GM19463 (cell line): ENCODE results near the gene GP9.
"Not testable (repeated sequence)": the region's sequence is repeated elsewhere in the genome, so short reads cannot be mapped to it uniquely, and the experiment has no call there.

Source experiments
- ATAC-seq: cut with Tn5 transposase; IDR thresholded peaks from one replicate; pipeline ENCODE4 v1.9.1; 2021; ENCODE audit warnings: mild to moderate bottlenecking, moderate library complexity; ENCODE audit not compliant: unreplicated experiment

GP9 gene

GRCh38 chr3:129047553-129047839 lies 13.1 kb upstream of the GP9 start:
- no peak for ATAC-seq

GRCh38 chr3:129050556-129051295 lies 9.9 kb upstream of the GP9 start:
- no peak for ATAC-seq

- ATAC-seq: no peak
Observed at GRCh38 chr3:129051871-129052340, 8.7 kb upstream of the GP9 start.

GRCh38 chr3:129052675-129053074 lies 7.9 kb upstream of the GP9 start:
- no peak for ATAC-seq

- ATAC-seq: no peak
Observed at GRCh38 chr3:129054605-129055104, 5.9 kb upstream of the GP9 start.

GRCh38 chr3:129056451-129057173 lies 4.0 kb upstream of the GP9 start:
- ATAC-seq: no peak

- no peak for ATAC-seq
Observed at GRCh38 chr3:129057249-129057648, 3.3 kb upstream of the GP9 start.

GRCh38 chr3:129058441-129059200 lies 2.0 kb upstream of the GP9 start:
- ATAC-seq: peak; percentile 84

- no peak for ATAC-seq
Observed at GRCh38 chr3:129059311-129059958, 1.1 kb upstream of the GP9 start.

- no peak for ATAC-seq
Observed at GRCh38 chr3:129061023-129061887, 676 bp downstream of the GP9 start.

GRCh38 chr3:129061888-129062834 lies 1.6 kb downstream of the GP9 start:
- no peak for ATAC-seq

- ATAC-seq: no peak
Observed at GRCh38 chr3:129063091-129063640, 2.6 kb downstream of the GP9 start.

GRCh38 chr3:129063841-129064482 lies 3.4 kb downstream of the GP9 start:
- no peak for ATAC-seq

GRCh38 chr3:129065016-129065719 lies 4.6 kb downstream of the GP9 start:
- ATAC-seq: no peak

GRCh38 chr3:129065720-129066073 lies 5.1 kb downstream of the GP9 start:
- no peak for ATAC-seq

GRCh38 chr3:129067719-129068118 lies 7.1 kb downstream of the GP9 start:
- ATAC-seq: not testable (repeated sequence)

GRCh38 chr3:129068291-129068886 lies 7.8 kb downstream of the GP9 start:
- ATAC-seq: no peak
